Measurements from ENCODE around the gene C4BPB.

The C4BPB gene

DNA sequence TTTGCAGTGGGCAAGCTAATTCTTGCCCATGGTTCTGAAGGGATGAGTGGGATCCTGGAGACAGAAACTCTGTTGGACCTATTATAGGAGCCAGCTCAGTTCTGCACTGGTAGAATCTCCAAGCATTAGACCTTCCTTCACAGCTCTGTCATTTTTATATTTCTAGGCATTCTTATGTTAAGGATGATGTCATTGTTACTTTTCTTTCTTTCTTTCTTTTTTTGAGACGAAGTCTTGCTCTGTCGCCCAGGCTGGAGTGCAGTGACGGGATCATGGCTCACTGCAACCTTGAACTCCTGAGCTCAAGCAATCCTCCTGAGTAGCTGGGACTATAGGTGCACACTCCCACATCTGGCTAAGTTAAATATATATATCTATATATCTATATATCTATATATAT lies 28.1 kb upstream of the C4BPB start:
- no peak for TF ChIP-seq TAF1 (IDR thresholded peaks at IDR 0.05; ENCODE audit: borderline replicate concordance, insufficient read depth, low read length)
- TF ChIP-seq, protein P1, sequence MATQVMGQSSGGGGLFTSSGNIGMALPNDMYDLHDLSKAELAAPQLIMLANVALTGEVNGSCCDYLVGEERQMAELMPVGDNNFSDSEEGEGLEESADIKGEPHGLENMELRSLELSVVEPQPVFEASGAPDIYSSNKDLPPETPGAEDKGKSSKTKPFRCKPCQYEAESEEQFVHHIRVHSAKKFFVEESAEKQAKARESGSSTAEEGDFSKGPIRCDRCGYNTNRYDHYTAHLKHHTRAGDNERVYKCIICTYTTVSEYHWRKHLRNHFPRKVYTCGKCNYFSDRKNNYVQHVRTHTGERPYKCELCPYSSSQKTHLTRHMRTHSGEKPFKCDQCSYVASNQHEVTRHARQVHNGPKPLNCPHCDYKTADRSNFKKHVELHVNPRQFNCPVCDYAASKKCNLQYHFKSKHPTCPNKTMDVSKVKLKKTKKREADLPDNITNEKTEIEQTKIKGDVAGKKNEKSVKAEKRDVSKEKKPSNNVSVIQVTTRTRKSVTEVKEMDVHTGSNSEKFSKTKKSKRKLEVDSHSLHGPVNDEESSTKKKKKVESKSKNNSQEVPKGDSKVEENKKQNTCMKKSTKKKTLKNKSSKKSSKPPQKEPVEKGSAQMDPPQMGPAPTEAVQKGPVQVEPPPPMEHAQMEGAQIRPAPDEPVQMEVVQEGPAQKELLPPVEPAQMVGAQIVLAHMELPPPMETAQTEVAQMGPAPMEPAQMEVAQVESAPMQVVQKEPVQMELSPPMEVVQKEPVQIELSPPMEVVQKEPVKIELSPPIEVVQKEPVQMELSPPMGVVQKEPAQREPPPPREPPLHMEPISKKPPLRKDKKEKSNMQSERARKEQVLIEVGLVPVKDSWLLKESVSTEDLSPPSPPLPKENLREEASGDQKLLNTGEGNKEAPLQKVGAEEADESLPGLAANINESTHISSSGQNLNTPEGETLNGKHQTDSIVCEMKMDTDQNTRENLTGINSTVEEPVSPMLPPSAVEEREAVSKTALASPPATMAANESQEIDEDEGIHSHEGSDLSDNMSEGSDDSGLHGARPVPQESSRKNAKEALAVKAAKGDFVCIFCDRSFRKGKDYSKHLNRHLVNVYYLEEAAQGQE (IDR thresholded peaks at IDR 0.05; ENCODE audit: insufficient read depth in 1 of 2, low read depth in 2 of 2, low read length in 2 of 2), result no peak

DNA sequence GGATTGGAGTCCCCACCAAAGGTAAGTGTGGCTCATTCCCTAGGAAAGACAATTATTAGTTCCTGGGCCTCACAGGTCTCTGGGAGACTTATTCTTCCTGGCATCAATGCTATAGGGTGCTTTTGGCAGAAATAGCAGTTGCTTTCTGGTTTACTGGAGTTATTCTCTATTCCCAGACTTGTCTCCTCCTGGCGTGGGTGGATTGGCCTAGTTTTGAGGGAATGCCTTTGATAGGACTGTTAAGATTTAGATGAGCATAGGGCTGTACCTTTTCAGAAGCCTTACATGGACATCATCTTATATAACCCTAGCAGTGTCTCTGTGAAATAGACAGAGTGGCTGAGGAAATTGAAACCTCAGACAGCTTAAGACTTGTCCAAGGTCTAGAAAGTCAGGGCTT lies 26.6 kb upstream of the C4BPB start:
- TF ChIP-seq TAF1 (IDR thresholded peaks at IDR 0.05; ENCODE audit: borderline replicate concordance, insufficient read depth, low read length), result no peak
- TF ChIP-seq, protein P1 (IDR thresholded peaks at IDR 0.05; ENCODE audit: insufficient read depth in 1 of 2, low read depth in 2 of 2, low read length in 2 of 2), result no peak

DNA sequence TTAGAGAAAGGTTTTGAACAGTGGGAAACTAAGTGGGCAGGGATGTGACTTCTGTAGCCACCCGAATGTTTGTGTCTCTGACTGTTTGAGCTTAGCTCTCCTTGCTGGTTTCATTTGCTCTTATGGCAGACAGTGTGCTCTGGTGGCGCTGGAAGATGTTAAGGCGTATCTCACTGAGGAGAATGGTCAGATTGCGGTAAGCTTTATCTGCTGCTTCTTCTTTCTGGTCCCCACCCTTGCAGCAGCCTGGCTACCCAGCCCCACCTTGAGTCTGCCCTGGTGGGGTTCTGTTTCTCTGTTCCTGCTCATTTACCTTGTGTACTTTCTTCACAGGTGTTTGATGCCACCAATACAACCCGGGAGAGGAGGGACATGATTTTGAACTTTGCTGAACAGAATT lies 25.6 kb upstream of the C4BPB start:
- TF ChIP-seq FOXP2 (optimal IDR thresholded peaks at IDR 0.05; ENCODE audit: borderline replicate concordance, extremely low read depth, extremely low read length, insufficient read depth) (no peak), TAF1 (IDR thresholded peaks at IDR 0.05; ENCODE audit: borderline replicate concordance, insufficient read depth, low read length) (no peak), SIN3A (IDR thresholded peaks at IDR 0.05; ENCODE audit: borderline replicate concordance, insufficient read depth, low read length) (no peak), POLR2AphosphoS5 (IDR thresholded peaks at IDR 0.05; ENCODE audit: low read depth, low read length) (no peak)
- TF ChIP-seq, protein P1 (IDR thresholded peaks at IDR 0.05; ENCODE audit: insufficient read depth in 1 of 2, low read depth in 2 of 2, low read length in 2 of 2), result no peak

DNA sequence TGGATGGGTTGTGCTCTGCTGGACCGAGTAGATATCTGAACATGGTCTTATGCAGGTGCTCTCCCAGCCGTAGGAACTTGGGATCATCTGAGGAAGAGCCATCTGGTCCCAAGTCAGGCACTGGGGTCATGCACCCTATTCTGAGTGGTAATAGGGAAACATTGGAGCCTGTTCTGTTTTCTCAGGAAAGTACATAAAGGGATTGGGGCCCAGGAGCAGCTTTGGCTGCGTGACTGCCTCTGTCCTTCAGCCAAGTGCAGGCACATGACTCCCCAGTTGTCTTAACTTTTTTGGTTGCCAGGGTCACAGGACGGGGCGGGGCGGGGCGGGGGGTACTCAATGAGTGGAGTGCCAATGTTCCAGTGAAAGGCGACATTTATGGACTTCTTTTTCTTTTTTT lies 24.1 kb upstream of the C4BPB start:
- no peak for TF ChIP-seq SIN3A (IDR thresholded peaks at IDR 0.05; ENCODE audit: borderline replicate concordance, insufficient read depth, low read length)
- TF ChIP-seq, protein P1 (IDR thresholded peaks at IDR 0.05; ENCODE audit: insufficient read depth in 1 of 2, low read depth in 2 of 2, low read length in 2 of 2), result no peak
- TF ChIP-seq TAF1 (IDR thresholded peaks at IDR 0.05; ENCODE audit: borderline replicate concordance, insufficient read depth, low read length), result no peak
- no peak for TF ChIP-seq POLR2AphosphoS5 (IDR thresholded peaks at IDR 0.05; ENCODE audit: low read depth, low read length)
- TF ChIP-seq FOXP2 (optimal IDR thresholded peaks at IDR 0.05; ENCODE audit: borderline replicate concordance, extremely low read depth, extremely low read length, insufficient read depth), result no peak

DNA sequence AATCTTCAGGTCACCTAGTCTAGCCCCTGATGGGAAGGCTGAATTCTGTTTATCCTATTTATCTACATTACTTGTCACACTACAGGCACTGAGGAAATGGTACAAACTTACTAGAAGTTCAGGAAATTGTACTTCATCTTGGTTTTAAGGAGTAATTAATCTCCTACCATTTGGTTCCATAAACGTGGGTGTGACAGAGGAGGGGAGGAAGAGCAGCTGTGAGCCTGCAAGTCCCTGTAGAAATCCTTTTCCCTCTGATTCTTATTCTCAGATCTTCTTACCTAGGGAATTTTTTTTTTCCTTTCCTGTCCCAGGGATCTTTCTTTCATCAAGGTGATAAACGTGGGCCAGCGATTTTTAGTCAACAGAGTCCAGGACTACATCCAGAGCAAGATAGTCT lies 21.5 kb upstream of the C4BPB start:
- TF ChIP-seq, protein P1 (IDR thresholded peaks at IDR 0.05; ENCODE audit: insufficient read depth in 1 of 2, low read depth in 2 of 2, low read length in 2 of 2), result no peak
- TF ChIP-seq FOXP2 (optimal IDR thresholded peaks at IDR 0.05; ENCODE audit: borderline replicate concordance, extremely low read depth, extremely low read length, insufficient read depth), result no peak
- no peak for TF ChIP-seq SIN3A (IDR thresholded peaks at IDR 0.05; ENCODE audit: borderline replicate concordance, insufficient read depth, low read length)
- TF ChIP-seq POLR2AphosphoS5 (IDR thresholded peaks at IDR 0.05; ENCODE audit: low read depth, low read length), result no peak
- TF ChIP-seq TAF1 (IDR thresholded peaks at IDR 0.05; ENCODE audit: borderline replicate concordance, insufficient read depth, low read length), result no peak
